ENCODE data around the gene RPL10. TPM values are rescaled to one million over a fixed set of nuclear protein-coding genes. Genes with fewer than 3 reads are reported as not detected.

Gene RPL10
- total and polyA plus RNA-seq, 2 of the 8 experiments (the other 6 are each of a cell fraction or from before 2014, with no cell fraction given), result 2,633 to 4,293 TPM

- FAIRE-seq, result no peak
- no CpG with 5 or more reads among the region's 5 CpGs for WGBS, 2 experiments (ENCODE audit: extremely low coverage in 1 of 2, insufficient coverage in 1 of 2, insufficient read length in 1 of 2, insufficient replicate concordance in 2 of 2, low coverage in 1 of 2, low lambda C conversion rate in 2 of 2, missing lambda C conversion rate in 1 of 2)
- H3K23me2 ChIP-seq (ENCODE audit: low read depth, low read length), result peaks cover 4% of the 10 kb centered on the region; the same call in 1 of the 2 replicates
- H3K79me1 ChIP-seq (ENCODE audit: low read depth, low read length), result no peaks in the 10 kb centered on the region
- H4K20me1 ChIP-seq (replicated peaks in 1 of 2; ENCODE audit: control insufficient read depth in 1 of 2, insufficient read depth in 2 of 2, low read length in 2 of 2), result peaks cover 0 to 4% of the 10 kb centered on the region in 2 experiments
- no peak overlapping the region for H3K18ac ChIP-seq (ENCODE audit: extremely low read depth, low read length)
- H2AFZ ChIP-seq (ENCODE audit: low read length), result no peak overlapping the region
- no peak for TF ChIP-seq GTF2F1 (IDR thresholded peaks at IDR 0.05; ENCODE audit: borderline replicate concordance, low read depth, low read length)
- no peak for TF ChIP-seq JUN (IDR thresholded peaks at IDR 0.05; ENCODE audit: low read depth, low read length)
- TF ChIP-seq SP4 (IDR thresholded peaks at IDR 0.05; ENCODE audit: low read length), result no peak
- TF ChIP-seq NRF1 (IDR thresholded peaks at IDR 0.05; ENCODE audit: low read depth, low read length), result no peak
- TF ChIP-seq RBBP5 (IDR thresholded peaks at IDR 0.05; ENCODE audit: borderline replicate concordance, low read depth, low read length), result no peak
- no peak for TF ChIP-seq TAF1 (IDR thresholded peaks at IDR 0.05; ENCODE audit: low read depth, low read length)
- H3K36me3 ChIP-seq (ENCODE audit: control insufficient read depth in 2 of 4, insufficient read depth in 4 of 4, low read length in 3 of 4), result peaks cover 0 to 14% (median 7%) of the 10 kb centered on the region in 4 experiments; a peak in 5 of 8 replicates
- no peak overlapping the region for H4K8ac ChIP-seq (ENCODE audit: extremely low read depth, insufficient read depth, low read length)
- H2BK20ac ChIP-seq (ENCODE audit: low read length), result no peak overlapping the region
- H3K4me1 ChIP-seq (replicated peaks in 1 of 4; ENCODE audit: control insufficient read depth in 3 of 4, insufficient read depth in 4 of 4, low read length in 3 of 4), result no peaks in the 10 kb centered on the region
- no peak overlapping the region for H3K14ac ChIP-seq (ENCODE audit: insufficient read length)
- H2BK5ac ChIP-seq (ENCODE audit: low read depth, low read length), result no peak overlapping the region
- H2BK12ac ChIP-seq (ENCODE audit: low read depth, low read length), result no peak overlapping the region
- H3K4me3 ChIP-seq (ENCODE audit: extremely low read depth in 1 of 4, insufficient read depth in 2 of 4, low read depth in 3 of 4, low read length in 4 of 4), result no peak overlapping the region
- ChIA-PET POLR2A (ENCODE audit: partially characterized antibody) (interaction anchor here (1.3 to 2.0 kb wide), 2 partner anchors 15 to 34 kb away, joined by 4 to 7 read pairs; partner anchors contain the start of gene RPL10), CTCF (ENCODE audit: partially characterized antibody) (interaction anchor here (0.6 to 1.9 kb wide), 3 partner anchors 18 to 77 kb away, joined by 3 to 7 read pairs (median 3); no protein-coding TSS in a partner anchor)
- H4K91ac ChIP-seq (replicated peaks; ENCODE audit: insufficient read length, low read length), result no peak overlapping the region
- H3K4ac ChIP-seq (replicated peaks; ENCODE audit: insufficient read length, low read depth, low read length), result no peak overlapping the region
- no peak overlapping the region for H2AK5ac ChIP-seq (ENCODE audit: low read depth, low read length)
- no peak overlapping the region for H4K5ac ChIP-seq (ENCODE audit: insufficient read length, low read depth, low read length)
- H3K23ac ChIP-seq (ENCODE audit: insufficient read length), result no peak overlapping the region
- H3K27ac ChIP-seq (ENCODE audit: low read depth, low read length), result no peak overlapping the region
- no peak overlapping the region for H3K9ac ChIP-seq (replicated peaks in 1 of 4; ENCODE audit: extremely low read depth in 1 of 4, low read depth in 3 of 4, low read length in 3 of 4)
- no peak for DNase-seq (ENCODE audit: low read depth in 1 of 2, low spot score in 2 of 2)
- H3K56ac ChIP-seq (replicated peaks; ENCODE audit: insufficient read length, low read depth, low read length), result no peak overlapping the region
- H3K27me3 ChIP-seq (replicated peaks in 1 of 4; ENCODE audit: control insufficient read depth in 3 of 4, extremely low read depth in 1 of 4, insufficient read depth in 3 of 4, low read length in 3 of 4), result no peaks in the 10 kb centered on the region
- peaks cover 3 to 9% of the 10 kb centered on the region in 2 experiments; a peak in 2 of 4 replicates for H3K79me2 ChIP-seq (ENCODE audit: control insufficient read depth in 1 of 2, insufficient read depth in 2 of 2, low read length in 2 of 2)
- H3K4me2 ChIP-seq (ENCODE audit: insufficient read depth in 1 of 2, low read depth in 2 of 2, low read length in 2 of 2), result no peak overlapping the region
- H2BK120ac ChIP-seq (replicated peaks; ENCODE audit: low read depth, low read length), result no peak overlapping the region
- no peak overlapping the region for H2BK15ac ChIP-seq (ENCODE audit: low read length)
- no peaks in the 10 kb centered on the region for H3K9me3 ChIP-seq (ENCODE audit: insufficient read depth in 2 of 2, low read depth in 1 of 2, low read length in 1 of 2)
These were observed 33.2 kb downstream of the RPL10 start for GRCh38 chrX:154431341-154431740.
